ENCODE measurements around the gene PHAX.

DNA sequence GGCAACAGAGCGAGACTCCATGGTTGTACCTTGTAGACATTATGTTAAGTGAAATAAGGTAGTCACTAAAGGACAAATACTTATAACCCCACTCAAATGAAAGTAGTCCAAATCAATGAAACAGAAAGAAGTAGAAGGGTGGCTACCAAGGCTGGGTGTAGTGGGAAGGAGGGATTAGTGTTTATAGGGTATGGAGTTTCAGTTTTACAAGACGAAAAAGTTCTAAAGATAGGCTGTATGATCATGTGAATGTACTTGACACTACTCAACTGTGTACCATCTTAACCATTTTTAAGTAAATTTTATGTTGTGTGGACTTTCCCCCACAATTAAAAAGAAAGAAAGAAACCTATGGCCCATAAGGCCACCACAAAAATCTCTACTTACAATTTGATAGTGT lies 37.9 kb upstream of the PHAX start:
- TF ChIP-seq, protein P1, sequence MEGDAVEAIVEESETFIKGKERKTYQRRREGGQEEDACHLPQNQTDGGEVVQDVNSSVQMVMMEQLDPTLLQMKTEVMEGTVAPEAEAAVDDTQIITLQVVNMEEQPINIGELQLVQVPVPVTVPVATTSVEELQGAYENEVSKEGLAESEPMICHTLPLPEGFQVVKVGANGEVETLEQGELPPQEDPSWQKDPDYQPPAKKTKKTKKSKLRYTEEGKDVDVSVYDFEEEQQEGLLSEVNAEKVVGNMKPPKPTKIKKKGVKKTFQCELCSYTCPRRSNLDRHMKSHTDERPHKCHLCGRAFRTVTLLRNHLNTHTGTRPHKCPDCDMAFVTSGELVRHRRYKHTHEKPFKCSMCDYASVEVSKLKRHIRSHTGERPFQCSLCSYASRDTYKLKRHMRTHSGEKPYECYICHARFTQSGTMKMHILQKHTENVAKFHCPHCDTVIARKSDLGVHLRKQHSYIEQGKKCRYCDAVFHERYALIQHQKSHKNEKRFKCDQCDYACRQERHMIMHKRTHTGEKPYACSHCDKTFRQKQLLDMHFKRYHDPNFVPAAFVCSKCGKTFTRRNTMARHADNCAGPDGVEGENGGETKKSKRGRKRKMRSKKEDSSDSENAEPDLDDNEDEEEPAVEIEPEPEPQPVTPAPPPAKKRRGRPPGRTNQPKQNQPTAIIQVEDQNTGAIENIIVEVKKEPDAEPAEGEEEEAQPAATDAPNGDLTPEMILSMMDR (IDR thresholded peaks at IDR 0.05): no peak
- TF ChIP-seq, protein P2, sequence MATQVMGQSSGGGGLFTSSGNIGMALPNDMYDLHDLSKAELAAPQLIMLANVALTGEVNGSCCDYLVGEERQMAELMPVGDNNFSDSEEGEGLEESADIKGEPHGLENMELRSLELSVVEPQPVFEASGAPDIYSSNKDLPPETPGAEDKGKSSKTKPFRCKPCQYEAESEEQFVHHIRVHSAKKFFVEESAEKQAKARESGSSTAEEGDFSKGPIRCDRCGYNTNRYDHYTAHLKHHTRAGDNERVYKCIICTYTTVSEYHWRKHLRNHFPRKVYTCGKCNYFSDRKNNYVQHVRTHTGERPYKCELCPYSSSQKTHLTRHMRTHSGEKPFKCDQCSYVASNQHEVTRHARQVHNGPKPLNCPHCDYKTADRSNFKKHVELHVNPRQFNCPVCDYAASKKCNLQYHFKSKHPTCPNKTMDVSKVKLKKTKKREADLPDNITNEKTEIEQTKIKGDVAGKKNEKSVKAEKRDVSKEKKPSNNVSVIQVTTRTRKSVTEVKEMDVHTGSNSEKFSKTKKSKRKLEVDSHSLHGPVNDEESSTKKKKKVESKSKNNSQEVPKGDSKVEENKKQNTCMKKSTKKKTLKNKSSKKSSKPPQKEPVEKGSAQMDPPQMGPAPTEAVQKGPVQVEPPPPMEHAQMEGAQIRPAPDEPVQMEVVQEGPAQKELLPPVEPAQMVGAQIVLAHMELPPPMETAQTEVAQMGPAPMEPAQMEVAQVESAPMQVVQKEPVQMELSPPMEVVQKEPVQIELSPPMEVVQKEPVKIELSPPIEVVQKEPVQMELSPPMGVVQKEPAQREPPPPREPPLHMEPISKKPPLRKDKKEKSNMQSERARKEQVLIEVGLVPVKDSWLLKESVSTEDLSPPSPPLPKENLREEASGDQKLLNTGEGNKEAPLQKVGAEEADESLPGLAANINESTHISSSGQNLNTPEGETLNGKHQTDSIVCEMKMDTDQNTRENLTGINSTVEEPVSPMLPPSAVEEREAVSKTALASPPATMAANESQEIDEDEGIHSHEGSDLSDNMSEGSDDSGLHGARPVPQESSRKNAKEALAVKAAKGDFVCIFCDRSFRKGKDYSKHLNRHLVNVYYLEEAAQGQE (IDR thresholded peaks at IDR 0.05; ENCODE audit: insufficient read depth in 1 of 2, low read depth in 2 of 2, low read length in 1 of 2): no peak
- no peak for TF ChIP-seq POLR2AphosphoS5 (IDR thresholded peaks at IDR 0.05; ENCODE audit: low read depth, low read length)
- TF ChIP-seq SIN3A (IDR thresholded peaks at IDR 0.05; ENCODE audit: borderline replicate concordance, insufficient read depth, low read depth, low read length): no peak
